Measurements from ENCODE around the gene FAT2.
"Not testable (repeated sequence)": the region's sequence is repeated elsewhere in the genome, so short reads cannot be mapped to it uniquely, and the experiment has no call there.

Gene FAT2

GRCh38 chr5:151611127-151611775, 20.1 kb upstream of the FAT2 start:
- DNase-seq, result no peak

GRCh38 chr5:151608522-151608921, 17.4 kb upstream of the FAT2 start:
- no peak for DNase-seq

GRCh38 chr5:151607304-151607703, 16.2 kb upstream of the FAT2 start:
- DNase-seq, result no peak

GRCh38 chr5:151605559-151605958, 14.4 kb upstream of the FAT2 start:
- no peak for DNase-seq

- no peak for DNase-seq
Measured at GRCh38 chr5:151602806-151603205, 11.7 kb upstream of the FAT2 start.

- no peak for DNase-seq
Measured at GRCh38 chr5:151601391-151601790, 10.3 kb upstream of the FAT2 start.

GRCh38 chr5:151600069-151600665, 9.0 kb upstream of the FAT2 start:
- DNase-seq, result no peak

- DNase-seq, result no peak
Measured at GRCh38 chr5:151598984-151599383, 7.9 kb upstream of the FAT2 start.

GRCh38 chr5:151598549-151598948, 7.4 kb upstream of the FAT2 start:
- no peak for DNase-seq

- DNase-seq, result no peak
Measured at GRCh38 chr5:151597749-151598148, 6.6 kb upstream of the FAT2 start.

GRCh38 chr5:151596828-151597539, 5.9 kb upstream of the FAT2 start:
- DNase-seq, result no peak

- no peak for DNase-seq
Measured at GRCh38 chr5:151595411-151595826, 4.3 kb upstream of the FAT2 start.

GRCh38 chr5:151592855-151593408, 1.8 kb upstream of the FAT2 start:
- no peak for DNase-seq

- no peak for DNase-seq
Measured at GRCh38 chr5:151589878-151590570, 1.1 kb downstream of the FAT2 start.

- no peak for DNase-seq
Measured at GRCh38 chr5:151587796-151588555, 3.2 kb downstream of the FAT2 start.

GRCh38 chr5:151585970-151586369, 5.2 kb downstream of the FAT2 start:
- no peak for DNase-seq

GRCh38 chr5:151585344-151585743, 5.8 kb downstream of the FAT2 start:
- DNase-seq, result not testable (repeated sequence)

GRCh38 chr5:151584057-151584937, 6.8 kb downstream of the FAT2 start:
- no peak for DNase-seq

GRCh38 chr5:151581812-151582583, 9.1 kb downstream of the FAT2 start:
- no peak for DNase-seq

- no peak for DNase-seq
Measured at GRCh38 chr5:151581347-151581746, 9.8 kb downstream of the FAT2 start.

- DNase-seq, result no peak
Measured at GRCh38 chr5:151580858-151581257, 10.3 kb downstream of the FAT2 start.

Measured in NCI-H1417 treated with DMSO at 0.1 percent for 48 hours (cell line).